ENCODE measurements around the gene OLFM1.

Gene OLFM1
- total RNA-seq: 0 to 0.17 (median 0) reads per million in 3 donors

DNA sequence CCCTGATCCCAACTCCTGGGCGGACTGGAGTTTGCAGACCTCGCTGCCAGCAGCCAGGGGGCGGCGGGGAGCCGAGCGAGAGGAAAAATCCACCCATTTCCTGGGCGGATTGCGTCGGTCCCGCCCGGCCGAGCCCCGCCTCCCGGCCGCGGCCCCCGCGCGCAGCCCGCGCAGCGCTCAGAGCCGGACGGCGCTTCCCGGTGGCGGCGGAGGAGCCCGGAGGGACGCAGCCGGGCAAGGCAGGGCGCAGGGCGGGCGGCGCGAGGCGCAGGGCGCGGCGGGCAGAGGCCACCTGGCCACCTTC is at the start of gene OLFM1:
TSS of gene OLFM1 (plus strand) at position 180 of the 304 bp plus-strand sequence. CDS start 322 bp downstream, outside the sequence.
- Histone ChIP-seq H3K4me1 (ENCODE audit: control insufficient read depth, insufficient read depth, low read length, poor library complexity, severe bottlenecking) (no peaks in the 10 kb centered on the region), H3K36me3 (ENCODE audit: control insufficient read depth, insufficient read depth, low read length) (no peaks in the 10 kb centered on the region), H3K27ac (ENCODE audit: insufficient read depth, low read length, poor library complexity, severe bottlenecking) (no peak within 1 kb of the TSS), H3K9me3 (ENCODE audit: control insufficient read depth, low read length) (no peaks in the 10 kb centered on the region), H3K27me3 (replicated peaks; ENCODE audit: control insufficient read depth, insufficient read depth, low read length, poor library complexity, severe bottlenecking) (peaks cover 4% of the 10 kb centered on the region), H3K4me3 (ENCODE audit: insufficient read depth, low read depth, low read length, poor library complexity, severe bottlenecking) (no peak within 1 kb of the TSS)
- DNase-seq: no peak

DNA sequence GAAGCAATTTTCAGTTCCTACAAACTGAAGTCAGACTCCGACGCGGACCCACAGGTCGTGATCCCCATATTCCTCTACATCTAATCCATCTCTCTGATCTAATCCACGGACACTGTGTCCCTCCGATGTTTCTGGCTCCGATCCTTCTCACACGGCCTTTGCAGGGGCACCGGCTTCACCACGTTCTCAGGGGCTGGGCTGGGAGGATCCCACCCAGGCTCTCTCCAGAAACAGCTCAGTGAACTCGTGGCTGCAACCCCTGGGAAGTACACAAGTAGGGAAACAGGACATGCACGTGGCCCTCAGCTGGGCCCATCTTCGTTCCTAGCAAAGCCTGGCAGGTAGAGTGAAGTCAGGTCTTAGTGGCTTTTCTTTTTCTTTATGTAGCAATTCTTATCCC is 49.1 kb upstream of the OLFM1 start:
- no peaks in the 10 kb centered on the region for H3K4me1 ChIP-seq (ENCODE audit: control insufficient read depth, insufficient read depth, low read length, poor library complexity, severe bottlenecking)
- no peaks in the 10 kb centered on the region for H3K27me3 ChIP-seq (replicated peaks; ENCODE audit: control insufficient read depth, insufficient read depth, low read length, poor library complexity, severe bottlenecking)
- no peaks in the 10 kb centered on the region for H3K9me3 ChIP-seq (ENCODE audit: control insufficient read depth, low read length)
- H3K4me3 ChIP-seq (ENCODE audit: insufficient read depth, low read depth, low read length, poor library complexity, severe bottlenecking): no peak overlapping the region
- H3K36me3 ChIP-seq (ENCODE audit: control insufficient read depth, insufficient read depth, low read length): no peaks in the 10 kb centered on the region
- DNase-seq: no peak
- H3K27ac ChIP-seq (ENCODE audit: insufficient read depth, low read length, poor library complexity, severe bottlenecking): no peak overlapping the region

DNA sequence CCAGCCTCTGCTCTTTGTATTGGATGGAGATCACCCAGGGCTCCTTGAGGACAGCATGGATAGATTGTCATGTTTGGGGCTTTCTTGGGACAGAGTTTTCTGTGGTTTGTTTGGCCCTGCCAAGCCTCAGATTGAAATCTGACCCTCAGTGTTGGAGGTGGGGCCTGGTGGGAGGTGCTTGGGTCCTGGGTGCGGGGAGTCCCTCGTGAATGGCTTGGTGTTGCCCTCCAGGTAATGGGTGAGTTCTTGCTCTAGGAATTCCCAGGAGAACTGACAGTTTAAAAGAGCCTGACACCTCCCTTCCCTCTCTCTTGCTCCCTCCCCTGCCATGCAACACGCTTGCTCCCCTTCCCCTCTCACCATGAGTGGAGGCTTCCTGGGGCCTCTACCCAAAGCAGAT is 48.6 kb upstream of the OLFM1 start:
- no peak overlapping the region for H3K4me3 ChIP-seq (ENCODE audit: insufficient read depth, low read depth, low read length, poor library complexity, severe bottlenecking)
- H3K4me1 ChIP-seq (ENCODE audit: control insufficient read depth, insufficient read depth, low read length, poor library complexity, severe bottlenecking): no peaks in the 10 kb centered on the region
- H3K36me3 ChIP-seq (ENCODE audit: control insufficient read depth, insufficient read depth, low read length): no peaks in the 10 kb centered on the region
- H3K27me3 ChIP-seq (replicated peaks; ENCODE audit: control insufficient read depth, insufficient read depth, low read length, poor library complexity, severe bottlenecking): no peaks in the 10 kb centered on the region
- no peak overlapping the region for H3K27ac ChIP-seq (ENCODE audit: insufficient read depth, low read length, poor library complexity, severe bottlenecking)
- DNase-seq: no peak
- no peaks in the 10 kb centered on the region for H3K9me3 ChIP-seq (ENCODE audit: control insufficient read depth, low read length)

DNA sequence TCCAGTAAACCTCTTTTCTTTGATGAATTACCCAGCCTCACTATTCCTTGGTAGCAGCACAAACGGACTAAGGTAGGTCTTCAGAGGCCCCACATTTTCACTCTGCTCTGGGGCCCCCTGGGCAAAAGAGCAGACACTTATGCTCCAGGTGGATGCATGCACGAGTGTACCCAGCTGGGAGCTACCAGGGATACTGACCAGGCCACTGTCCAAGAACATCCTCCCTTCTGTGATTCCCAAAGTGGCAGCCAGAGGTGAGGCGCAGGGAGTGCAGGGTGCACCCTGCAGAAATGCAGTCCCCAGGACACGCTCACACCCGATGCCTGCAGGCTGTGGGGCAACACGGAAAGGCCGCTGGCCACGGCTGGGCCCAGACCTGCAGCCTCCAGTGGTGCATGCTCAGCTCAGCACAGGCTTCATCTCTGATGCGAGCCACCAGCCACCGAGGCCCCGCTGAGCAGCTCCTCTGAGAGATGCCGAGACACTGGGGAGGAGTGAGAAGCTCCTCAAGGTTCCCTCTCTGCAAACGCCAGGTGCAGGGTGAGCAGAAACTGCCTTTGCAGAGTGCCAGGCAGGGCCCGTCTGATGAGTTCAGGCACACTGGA is 48.1 kb upstream of the OLFM1 start:
- H3K36me3 ChIP-seq (ENCODE audit: control insufficient read depth, insufficient read depth, low read length): no peaks in the 10 kb centered on the region
- no peak for DNase-seq
- H3K4me1 ChIP-seq (ENCODE audit: control insufficient read depth, insufficient read depth, low read length, poor library complexity, severe bottlenecking): no peaks in the 10 kb centered on the region
- H3K4me3 ChIP-seq (ENCODE audit: insufficient read depth, low read depth, low read length, poor library complexity, severe bottlenecking): no peak overlapping the region
- no peaks in the 10 kb centered on the region for H3K27me3 ChIP-seq (replicated peaks; ENCODE audit: control insufficient read depth, insufficient read depth, low read length, poor library complexity, severe bottlenecking)
- H3K27ac ChIP-seq (ENCODE audit: insufficient read depth, low read length, poor library complexity, severe bottlenecking): no peak overlapping the region
- no peaks in the 10 kb centered on the region for H3K9me3 ChIP-seq (ENCODE audit: control insufficient read depth, low read length)

DNA sequence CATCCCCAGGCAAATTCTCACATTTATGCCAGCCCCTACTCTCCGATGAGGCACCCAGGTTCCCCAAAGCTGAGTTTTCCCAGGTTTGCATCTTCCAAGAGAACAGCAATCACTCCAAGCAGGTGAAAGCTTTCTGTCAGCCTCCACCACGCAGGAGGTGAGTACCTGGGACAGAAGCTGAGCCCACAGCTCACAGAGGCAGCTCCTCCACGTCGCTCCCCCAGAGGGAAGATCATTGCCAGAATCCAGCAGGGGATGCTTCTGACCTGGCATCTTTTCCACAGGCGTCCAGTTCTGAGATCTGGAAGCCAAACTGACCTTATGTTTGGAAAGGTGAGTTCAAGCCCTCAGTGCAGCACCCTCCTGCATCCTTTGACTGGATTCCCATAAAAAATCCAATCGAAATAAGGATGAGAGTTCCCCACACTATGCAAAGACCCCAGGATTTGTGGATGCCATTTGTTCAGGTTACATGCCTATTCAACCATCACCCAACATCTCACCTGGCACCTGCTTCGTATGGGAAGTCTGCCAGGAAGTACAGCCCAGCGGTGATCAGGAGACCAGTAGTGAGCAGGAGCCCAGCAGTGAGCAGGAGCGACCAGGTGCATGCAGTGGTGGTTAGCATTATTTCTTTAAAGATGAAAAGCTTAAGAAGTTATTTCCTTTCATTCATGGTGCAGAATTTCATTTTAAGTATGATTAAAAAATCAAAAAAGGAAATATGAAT is 47.4 kb upstream of the OLFM1 start:
- DNase-seq: no peak
- no peaks in the 10 kb centered on the region for H3K36me3 ChIP-seq (ENCODE audit: control insufficient read depth, insufficient read depth, low read length)
- no peak overlapping the region for H3K4me3 ChIP-seq (ENCODE audit: insufficient read depth, low read depth, low read length, poor library complexity, severe bottlenecking)
- H3K9me3 ChIP-seq (ENCODE audit: control insufficient read depth, low read length): no peaks in the 10 kb centered on the region
- no peaks in the 10 kb centered on the region for H3K27me3 ChIP-seq (replicated peaks; ENCODE audit: control insufficient read depth, insufficient read depth, low read length, poor library complexity, severe bottlenecking)
- H3K27ac ChIP-seq (ENCODE audit: insufficient read depth, low read length, poor library complexity, severe bottlenecking): no peak overlapping the region
- no peaks in the 10 kb centered on the region for H3K4me1 ChIP-seq (ENCODE audit: control insufficient read depth, insufficient read depth, low read length, poor library complexity, severe bottlenecking)

DNA sequence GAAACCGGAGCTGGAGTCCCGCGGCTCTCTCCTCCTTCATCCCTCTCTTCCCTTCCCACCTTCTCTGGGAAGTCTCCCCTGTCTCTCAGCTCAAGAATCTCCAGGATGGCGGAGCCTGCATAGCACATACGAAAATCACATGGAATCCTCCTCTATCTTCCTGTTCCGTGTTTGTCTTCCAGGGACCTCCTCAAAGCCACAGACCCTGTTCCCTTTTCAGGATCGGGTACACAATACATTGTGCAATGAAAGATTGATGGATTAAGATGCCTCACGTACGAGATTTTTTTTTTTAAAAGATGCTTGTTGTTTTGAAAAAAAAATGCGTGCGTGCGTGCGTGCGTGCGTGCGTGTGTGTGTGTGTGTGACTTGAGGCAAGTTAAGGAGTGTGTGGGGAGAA is 46.6 kb upstream of the OLFM1 start:
- DNase-seq: no peak
- no peak overlapping the region for H3K4me3 ChIP-seq (ENCODE audit: insufficient read depth, low read depth, low read length, poor library complexity, severe bottlenecking)
- H3K9me3 ChIP-seq (ENCODE audit: control insufficient read depth, low read length): no peaks in the 10 kb centered on the region
- no peaks in the 10 kb centered on the region for H3K27me3 ChIP-seq (replicated peaks; ENCODE audit: control insufficient read depth, insufficient read depth, low read length, poor library complexity, severe bottlenecking)
- H3K36me3 ChIP-seq (ENCODE audit: control insufficient read depth, insufficient read depth, low read length): no peaks in the 10 kb centered on the region
- no peak overlapping the region for H3K27ac ChIP-seq (ENCODE audit: insufficient read depth, low read length, poor library complexity, severe bottlenecking)
- H3K4me1 ChIP-seq (ENCODE audit: control insufficient read depth, insufficient read depth, low read length, poor library complexity, severe bottlenecking): no peaks in the 10 kb centered on the region

DNA sequence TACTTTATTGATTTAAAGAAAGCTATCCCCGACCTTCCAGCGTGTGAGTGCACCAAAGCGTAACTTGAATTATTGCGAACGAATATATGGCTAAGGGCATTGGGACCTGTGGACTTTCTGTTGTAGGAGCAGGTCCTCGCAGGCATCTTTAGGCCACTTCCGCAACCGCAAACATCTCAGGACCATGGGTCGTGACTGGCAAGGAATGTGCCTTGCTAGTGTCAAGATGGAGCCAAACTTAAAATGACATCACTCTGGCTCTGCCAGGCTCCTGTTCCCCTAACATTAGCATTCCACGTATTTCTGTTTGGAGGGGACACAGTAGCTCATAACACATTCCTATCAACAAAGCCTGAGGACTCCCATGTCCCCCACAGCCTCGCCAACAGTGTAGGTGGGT is 44.1 kb upstream of the OLFM1 start:
- Histone ChIP-seq H3K4me3 (ENCODE audit: insufficient read depth, low read depth, low read length, poor library complexity, severe bottlenecking) (no peak overlapping the region), H3K27me3 (replicated peaks; ENCODE audit: control insufficient read depth, insufficient read depth, low read length, poor library complexity, severe bottlenecking) (no peaks in the 10 kb centered on the region), H3K9me3 (ENCODE audit: control insufficient read depth, low read length) (no peaks in the 10 kb centered on the region), H3K4me1 (ENCODE audit: control insufficient read depth, insufficient read depth, low read length, poor library complexity, severe bottlenecking) (no peaks in the 10 kb centered on the region), H3K36me3 (ENCODE audit: control insufficient read depth, insufficient read depth, low read length) (no peaks in the 10 kb centered on the region), H3K27ac (ENCODE audit: insufficient read depth, low read length, poor library complexity, severe bottlenecking) (no peak overlapping the region)
- no peak for DNase-seq

DNA sequence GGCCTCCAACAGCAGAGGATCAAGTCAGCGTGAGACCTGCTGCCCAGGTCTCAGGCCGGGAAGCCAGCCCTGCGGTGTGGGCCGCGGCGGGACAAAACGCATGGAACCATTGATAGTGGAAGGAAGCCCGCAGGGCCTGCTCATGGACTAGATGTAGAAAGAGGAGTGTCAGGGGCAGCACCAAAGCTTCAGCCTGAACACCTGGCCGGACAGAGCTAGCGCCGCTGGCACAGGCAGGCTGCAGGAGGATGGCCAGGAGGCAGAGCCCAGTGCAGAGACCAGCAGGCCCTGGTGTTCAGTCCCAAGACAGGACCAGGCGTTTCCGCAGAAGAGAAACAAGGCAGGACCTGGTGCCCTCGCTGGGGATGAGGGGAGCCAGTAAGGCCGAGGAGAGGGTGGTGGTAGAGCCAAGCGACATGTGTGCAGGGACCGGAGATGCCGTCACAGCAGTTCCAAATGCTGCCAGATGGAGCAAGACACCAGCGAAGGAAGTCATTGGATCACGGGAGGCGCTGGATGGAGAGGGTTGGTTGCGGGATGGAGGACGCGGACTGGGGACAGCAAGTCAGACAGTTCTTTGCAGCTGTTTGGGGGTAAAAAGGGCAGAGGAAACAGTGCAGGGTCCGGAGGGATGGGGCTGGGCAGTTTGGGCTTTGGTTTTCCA is 42.1 kb upstream of the OLFM1 start:
- DNase-seq: no peak
- Histone ChIP-seq H3K27ac (ENCODE audit: insufficient read depth, low read length, poor library complexity, severe bottlenecking) (no peak overlapping the region), H3K9me3 (ENCODE audit: control insufficient read depth, low read length) (no peaks in the 10 kb centered on the region), H3K36me3 (ENCODE audit: control insufficient read depth, insufficient read depth, low read length) (no peaks in the 10 kb centered on the region), H3K27me3 (replicated peaks; ENCODE audit: control insufficient read depth, insufficient read depth, low read length, poor library complexity, severe bottlenecking) (no peaks in the 10 kb centered on the region), H3K4me1 (ENCODE audit: control insufficient read depth, insufficient read depth, low read length, poor library complexity, severe bottlenecking) (no peaks in the 10 kb centered on the region), H3K4me3 (ENCODE audit: insufficient read depth, low read depth, low read length, poor library complexity, severe bottlenecking) (no peak overlapping the region)

DNA sequence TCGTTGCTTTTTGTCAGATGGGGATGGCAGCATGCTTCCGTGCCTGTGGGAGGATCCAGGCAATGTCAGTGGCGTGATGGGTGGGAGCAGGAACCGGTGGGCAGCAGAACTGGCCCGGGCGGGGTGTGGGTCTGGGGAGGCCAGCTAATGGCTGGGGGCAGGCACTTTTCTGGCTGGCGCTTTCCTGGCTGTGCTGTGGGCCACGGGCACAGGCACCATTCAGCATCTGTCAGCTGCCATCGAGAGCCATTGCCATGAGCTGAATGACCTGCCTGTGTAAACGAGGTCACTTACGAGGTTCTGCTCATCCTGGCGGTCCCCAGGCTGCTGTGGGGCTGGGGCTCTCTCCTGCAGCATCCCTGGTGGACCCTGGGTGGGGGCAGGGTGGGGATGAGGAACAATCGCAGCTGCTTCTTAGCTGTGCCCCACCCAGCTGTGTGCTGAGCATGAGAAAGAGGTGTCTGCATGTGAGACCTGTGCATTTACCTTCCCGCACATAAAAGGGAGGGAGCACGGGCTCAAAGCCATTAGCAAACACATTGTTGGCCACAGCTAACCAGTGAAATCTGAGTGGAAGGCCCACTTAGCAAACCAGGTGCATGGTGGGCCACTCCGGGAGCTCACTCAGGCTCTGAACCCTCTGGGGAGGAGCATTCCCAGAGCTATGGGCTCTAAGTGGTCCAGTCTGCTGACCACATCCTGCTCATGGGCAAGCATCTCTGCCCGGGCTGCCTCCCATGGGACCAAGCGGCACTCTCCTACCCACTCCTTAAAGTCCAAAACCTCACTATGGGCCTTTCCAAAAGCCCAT is 41.3 kb upstream of the OLFM1 start:
- Histone ChIP-seq H3K4me1 (ENCODE audit: control insufficient read depth, insufficient read depth, low read length, poor library complexity, severe bottlenecking) (no peaks in the 10 kb centered on the region), H3K27me3 (replicated peaks; ENCODE audit: control insufficient read depth, insufficient read depth, low read length, poor library complexity, severe bottlenecking) (no peaks in the 10 kb centered on the region), H3K9me3 (ENCODE audit: control insufficient read depth, low read length) (no peaks in the 10 kb centered on the region), H3K27ac (ENCODE audit: insufficient read depth, low read length, poor library complexity, severe bottlenecking) (no peak overlapping the region), H3K36me3 (ENCODE audit: control insufficient read depth, insufficient read depth, low read length) (no peaks in the 10 kb centered on the region), H3K4me3 (ENCODE audit: insufficient read depth, low read depth, low read length, poor library complexity, severe bottlenecking) (no peak overlapping the region)
- no peak for DNase-seq
